Neural crest cell (in vitro differentiated cells): ENCODE data around the gene APC. TPM values are rescaled to one million over a fixed set of nuclear protein-coding genes. Genes with fewer than 3 reads are reported as not detected.

Experiments used
- DNase-seq: peaks from one replicate; pipeline ENCODE4 v3.0.0; 2021; ENCODE audit warnings: low read depth, mixed read lengths, low spot score
- H3K27ac Mint-ChIP-seq: one replicate; pipeline ENCODE4 v1.8.0; 2021; ENCODE audit warnings: mild to moderate bottlenecking, mixed read lengths; ENCODE audit not compliant: unreplicated experiment
- H3K27me3 Mint-ChIP-seq: 2 replicates; pipeline ENCODE4 v1.8.0; 2021; ENCODE audit warnings: low read depth, mild to moderate bottlenecking, mixed read lengths
- H3K36me3 Mint-ChIP-seq: 2 replicates; pipeline ENCODE4 v1.8.0; 2021; ENCODE audit warnings: low read depth, mild to moderate bottlenecking, mixed read lengths
- H3K4me1 Mint-ChIP-seq: 2 replicates; pipeline ENCODE4 v1.8.0; 2021; ENCODE audit warnings: mixed read lengths
- H3K4me3 Mint-ChIP-seq: one replicate; pipeline ENCODE4 v1.8.0; 2021; ENCODE audit warnings: mild to moderate bottlenecking, mixed read lengths
- H3K9me3 Mint-ChIP-seq: 2 replicates; pipeline ENCODE4 v1.8.0; 2021; ENCODE audit warnings: mixed read lengths
- total RNA-seq: library from RNA; stranded (reverse); gene quantifications from 2 replicates; pipeline ENCODE4 v1.2.1, GENCODE V29; 2021
- TF ChIP-seq, protein P1 (sequence below): fragments of 200-600 bp; sonication (generic); conservative IDR thresholded peaks from 2 replicates; pipeline ENCODE4 v1.5.0; 2021; ENCODE audit warnings: antibody characterized with exemption, mild to moderate bottlenecking

APC gene
- total RNA-seq, 1 donor from 2014 or later = 48.4 TPM

DNA sequence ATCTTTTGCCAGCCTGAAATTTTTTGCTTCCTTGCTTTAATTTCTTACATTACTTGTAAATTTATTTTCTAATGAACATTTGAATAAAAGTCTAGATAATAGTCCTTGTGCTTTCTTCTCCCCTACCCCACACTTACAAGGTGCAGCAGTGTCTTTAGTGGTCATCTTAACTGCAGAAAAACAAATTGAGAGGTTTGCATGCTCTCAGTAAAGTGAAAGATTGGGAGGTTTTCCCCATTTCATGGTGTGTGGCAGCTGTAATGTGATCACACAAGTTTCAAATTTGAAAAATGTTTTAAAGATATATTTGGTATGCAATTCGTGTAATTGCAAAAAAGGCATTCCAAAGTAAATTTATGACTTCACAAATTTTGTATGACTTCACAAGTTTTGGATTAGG, 14.7 kb downstream of the APC start:
- Mint-ChIP-seq H3K27me3 (no peaks in the 10 kb centered on the region), H3K9me3 (no peaks in the 10 kb centered on the region), H3K27ac (no peak overlapping the region), H3K4me1 (no peaks in the 10 kb centered on the region), H3K36me3 (no peaks in the 10 kb centered on the region), H3K4me3 (no peak overlapping the region)
- no peak for DNase-seq
- TF ChIP-seq, protein P1, sequence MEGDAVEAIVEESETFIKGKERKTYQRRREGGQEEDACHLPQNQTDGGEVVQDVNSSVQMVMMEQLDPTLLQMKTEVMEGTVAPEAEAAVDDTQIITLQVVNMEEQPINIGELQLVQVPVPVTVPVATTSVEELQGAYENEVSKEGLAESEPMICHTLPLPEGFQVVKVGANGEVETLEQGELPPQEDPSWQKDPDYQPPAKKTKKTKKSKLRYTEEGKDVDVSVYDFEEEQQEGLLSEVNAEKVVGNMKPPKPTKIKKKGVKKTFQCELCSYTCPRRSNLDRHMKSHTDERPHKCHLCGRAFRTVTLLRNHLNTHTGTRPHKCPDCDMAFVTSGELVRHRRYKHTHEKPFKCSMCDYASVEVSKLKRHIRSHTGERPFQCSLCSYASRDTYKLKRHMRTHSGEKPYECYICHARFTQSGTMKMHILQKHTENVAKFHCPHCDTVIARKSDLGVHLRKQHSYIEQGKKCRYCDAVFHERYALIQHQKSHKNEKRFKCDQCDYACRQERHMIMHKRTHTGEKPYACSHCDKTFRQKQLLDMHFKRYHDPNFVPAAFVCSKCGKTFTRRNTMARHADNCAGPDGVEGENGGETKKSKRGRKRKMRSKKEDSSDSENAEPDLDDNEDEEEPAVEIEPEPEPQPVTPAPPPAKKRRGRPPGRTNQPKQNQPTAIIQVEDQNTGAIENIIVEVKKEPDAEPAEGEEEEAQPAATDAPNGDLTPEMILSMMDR = no peak

GRCh38 chr5:112755703-112756102, 18.0 kb downstream of the APC start:
- H3K27ac Mint-ChIP-seq = no peak overlapping the region
- TF ChIP-seq, protein P1 = no peak
- no peak for DNase-seq
- no peaks in the 10 kb centered on the region for H3K36me3 Mint-ChIP-seq
- H3K4me3 Mint-ChIP-seq = no peak overlapping the region
- H3K27me3 Mint-ChIP-seq = no peaks in the 10 kb centered on the region
- no peaks in the 10 kb centered on the region for H3K9me3 Mint-ChIP-seq
- H3K4me1 Mint-ChIP-seq = no peaks in the 10 kb centered on the region

DNA sequence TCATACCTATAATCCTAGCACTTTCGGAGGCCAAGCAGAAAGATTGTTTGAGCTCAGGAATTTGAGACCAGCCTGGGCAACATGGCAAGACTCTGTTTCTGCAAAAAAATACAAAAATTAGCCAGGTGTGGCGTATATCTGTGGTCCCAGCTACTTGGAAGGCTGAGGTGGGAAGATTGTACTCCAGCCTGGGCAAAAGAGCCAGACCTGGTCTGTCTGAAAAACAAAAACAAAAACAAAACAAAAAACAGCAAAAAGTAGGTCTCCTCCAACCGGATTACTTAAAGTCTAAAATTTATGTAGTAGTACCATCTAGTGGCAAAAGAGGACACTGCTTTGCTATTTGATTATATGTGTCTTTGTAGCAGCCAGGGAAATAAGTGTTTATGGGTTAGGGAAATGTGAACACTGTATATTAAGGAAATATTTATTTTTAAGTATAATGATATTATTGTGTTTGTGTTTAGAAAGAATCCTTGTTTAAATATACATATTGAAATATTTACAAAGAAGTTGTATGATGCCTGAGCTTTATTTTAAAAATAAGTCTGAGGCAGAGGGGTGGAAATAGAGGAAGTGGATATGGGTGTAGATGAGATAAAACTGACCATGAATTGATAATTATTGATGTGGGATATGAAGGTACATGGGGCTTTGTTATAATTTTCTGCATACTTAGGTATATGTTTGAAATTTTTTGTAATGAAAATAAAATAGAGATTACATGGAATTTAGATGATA, 20.0 kb downstream of the APC start:
- H3K27me3 Mint-ChIP-seq = no peaks in the 10 kb centered on the region
- H3K9me3 Mint-ChIP-seq = no peaks in the 10 kb centered on the region
- H3K4me3 Mint-ChIP-seq = no peak overlapping the region
- H3K27ac Mint-ChIP-seq = no peak overlapping the region
- peaks cover 6% of the 10 kb centered on the region for H3K36me3 Mint-ChIP-seq
- H3K4me1 Mint-ChIP-seq = no peaks in the 10 kb centered on the region
- TF ChIP-seq, protein P1 = peak; percentile 90
- DNase-seq = no peak

GRCh38 chr5:112758676-112759075, 21.0 kb downstream of the APC start:
- no peak for DNase-seq
- no peak overlapping the region for H3K27ac Mint-ChIP-seq
- no peaks in the 10 kb centered on the region for H3K27me3 Mint-ChIP-seq
- no peak overlapping the region for H3K4me3 Mint-ChIP-seq
- no peaks in the 10 kb centered on the region for H3K4me1 Mint-ChIP-seq
- no peaks in the 10 kb centered on the region for H3K9me3 Mint-ChIP-seq
- TF ChIP-seq, protein P1 = no peak
- H3K36me3 Mint-ChIP-seq = peaks cover 6% of the 10 kb centered on the region

DNA sequence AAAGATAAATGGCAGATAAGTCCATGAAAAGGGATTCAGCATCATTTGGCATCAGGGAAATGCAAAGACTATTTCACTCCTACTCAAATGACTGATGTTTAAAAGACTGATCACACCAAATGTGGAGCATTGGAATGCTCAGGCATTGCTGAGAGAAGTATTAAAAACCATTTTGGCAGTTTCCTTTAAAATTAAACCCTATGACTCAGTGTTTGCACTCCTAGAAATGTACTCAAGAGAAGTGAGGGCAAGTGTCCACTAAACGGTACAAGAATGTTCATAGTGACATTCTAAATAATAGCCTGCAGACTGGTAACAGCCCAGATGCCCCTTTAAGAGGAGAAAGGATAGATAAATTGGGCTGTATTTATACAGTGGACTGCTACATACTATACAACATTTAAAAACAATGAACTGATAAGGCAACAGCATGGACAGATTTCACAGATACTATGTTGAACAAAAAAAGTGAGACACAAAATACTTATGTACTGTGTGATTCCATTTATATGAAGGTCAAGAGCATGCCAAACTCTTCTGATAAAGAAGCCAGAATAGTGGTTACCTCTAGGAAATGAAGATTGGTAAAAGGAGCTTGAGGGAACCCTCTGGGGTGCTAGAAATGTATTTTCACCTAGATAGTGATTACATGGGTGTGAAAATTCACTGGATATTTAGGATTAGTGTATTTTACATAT, 24.6 kb downstream of the APC start:
- peaks cover 8% of the 10 kb centered on the region for H3K36me3 Mint-ChIP-seq
- TF ChIP-seq, protein P1 = no peak
- no peaks in the 10 kb centered on the region for H3K27me3 Mint-ChIP-seq

More for the DNA sequence above, 24.6 kb downstream of the APC start:
- Mint-ChIP-seq H3K27ac (no peak overlapping the region), H3K4me3 (no peak overlapping the region), H3K9me3 (no peaks in the 10 kb centered on the region), H3K4me1 (no peaks in the 10 kb centered on the region)
- DNase-seq = no peak
